LNCAP (cell line): Measurements from ENCODE around the gene OLFML2A.

ENCODE experiments used
- CTCF ChIP-seq: fragments of 450-650 bp; IDR thresholded peaks from 2 replicates; pipeline ENCODE4 v1.5.1; 2017; ENCODE audit warnings: mild to moderate bottlenecking

The OLFML2A gene

GRCh38 chr9:124776954-124777648 lies at the start of gene OLFML2A:
Gene OLFML2A (plus strand): TSS chr9:124777133. CDS start chr9:124777271, 138 bp downstream.
- peak; percentile 37; the same call in 1 of the 2 replicates for TF ChIP-seq CTCF

- no peak for TF ChIP-seq CTCF
Observed at GRCh38 chr9:124730772-124731171, 46.2 kb upstream of the OLFML2A start.

GRCh38 chr9:124733964-124734740 lies 42.8 kb upstream of the OLFML2A start:
- no peak for TF ChIP-seq CTCF

- no peak for TF ChIP-seq CTCF
Observed at GRCh38 chr9:124735121-124735520, 41.8 kb upstream of the OLFML2A start.

- TF ChIP-seq CTCF: no peak
Observed at GRCh38 chr9:124739360-124739759, 37.6 kb upstream of the OLFML2A start.

GRCh38 chr9:124741149-124741548 lies 35.8 kb upstream of the OLFML2A start:
- TF ChIP-seq CTCF: no peak

GRCh38 chr9:124741662-124742061 lies 35.3 kb upstream of the OLFML2A start:
- no peak for TF ChIP-seq CTCF
